ENCODE data around the gene USP17L29. TPM values are rescaled to one million over a fixed set of nuclear protein-coding genes. Genes with fewer than 3 reads are reported as not detected.
"Not testable (repeated sequence)": the region's sequence is repeated elsewhere in the genome, so short reads cannot be mapped to it uniquely, and the experiment has no call there.

USP17L29 gene
- total RNA-seq, 4 donors from 2014 or later = not detected

- TF ChIP-seq CTCF (IDR thresholded peaks at IDR 0.05) = no peak
- TF ChIP-seq POLR2A (IDR thresholded peaks at IDR 0.05) = no peak
- 45 to 49% methylated on average over 1 of the region's 1 CpG for WGBS, 2 donors
- intact Hi-C loops (cut with DNase I; ENCODE audit: low total_unique reads) = no loop called here
- DNase-seq (ENCODE audit: low spot score in 2 of 2) = no peak
- no peak overlapping the region for H3K4me3 ChIP-seq (ENCODE audit: low read depth, poor library complexity, severe bottlenecking)
Observed at GRCh38 chr4:9384126-9384525, 30.7 kb downstream of the USP17L29 start.

GRCh38 chr4:9389001-9389400 is 35.6 kb downstream of the USP17L29 start:
- DNase-seq (ENCODE audit: low spot score in 2 of 2); intact Hi-C loops (cut with DNase I; ENCODE audit: low total_unique reads): not testable (repeated sequence)
- whole genome bisulfite sequencing, 2 donors = 34 to 38% methylated on average over 2 of the region's 2 CpGs

More at GRCh38 chr4:9389001-9389400, 35.6 kb downstream of the USP17L29 start:
- H3K4me3 ChIP-seq (ENCODE audit: low read depth, poor library complexity, severe bottlenecking) = not testable (repeated sequence)

Other genes with a start within 250 kb of the USP17L29 start
- not detected for gene FAM90A26, start 183.2 kb upstream of the USP17L29 start, total RNA-seq
- gene USP17L10, start 143.0 kb upstream of the USP17L29 start, total RNA-seq = not detected
- not detected for gene USP17L11, start 138.2 kb upstream of the USP17L29 start, total RNA-seq
- gene USP17L12, start 133.5 kb upstream of the USP17L29 start, total RNA-seq = not detected
- not detected for gene USP17L13, start 128.7 kb upstream of the USP17L29 start, total RNA-seq
- not detected for gene USP17L15, start 119.3 kb upstream of the USP17L29 start, total RNA-seq
- not detected for gene USP17L17, start 109.8 kb upstream of the USP17L29 start, total RNA-seq
- gene USP17L18, start 105.0 kb upstream of the USP17L29 start, total RNA-seq = not detected
- not detected for gene USP17L19, start 100.3 kb upstream of the USP17L29 start, total RNA-seq
- gene USP17L20, start 95.5 kb upstream of the USP17L29 start, total RNA-seq = not detected
- not detected for gene USP17L21, start 90.8 kb upstream of the USP17L29 start, total RNA-seq
- not detected for gene USP17L22, start 86.0 kb upstream of the USP17L29 start, total RNA-seq
- gene USP17L24, start 28.5 kb upstream of the USP17L29 start, total RNA-seq = not detected
- gene USP17L25, start 23.7 kb upstream of the USP17L29 start, total RNA-seq = not detected
- not detected for gene USP17L26, start 19.0 kb upstream of the USP17L29 start, total RNA-seq
- gene USP17L5, start 14.2 kb upstream of the USP17L29 start, total RNA-seq = not detected
- not detected for gene USP17L27, start 9.5 kb upstream of the USP17L29 start, total RNA-seq
- not detected for gene USP17L28, start 4.7 kb upstream of the USP17L29 start, total RNA-seq
- gene USP17L30, start 9.5 kb downstream of the USP17L29 start, total RNA-seq = not detected
- gene DEFB131A, start 90.8 kb downstream of the USP17L29 start, total RNA-seq = not detected

Data from lower leg skin (tissue), 4 donors.